ENCODE data around the gene PLA2G6.

The PLA2G6 gene

DNA sequence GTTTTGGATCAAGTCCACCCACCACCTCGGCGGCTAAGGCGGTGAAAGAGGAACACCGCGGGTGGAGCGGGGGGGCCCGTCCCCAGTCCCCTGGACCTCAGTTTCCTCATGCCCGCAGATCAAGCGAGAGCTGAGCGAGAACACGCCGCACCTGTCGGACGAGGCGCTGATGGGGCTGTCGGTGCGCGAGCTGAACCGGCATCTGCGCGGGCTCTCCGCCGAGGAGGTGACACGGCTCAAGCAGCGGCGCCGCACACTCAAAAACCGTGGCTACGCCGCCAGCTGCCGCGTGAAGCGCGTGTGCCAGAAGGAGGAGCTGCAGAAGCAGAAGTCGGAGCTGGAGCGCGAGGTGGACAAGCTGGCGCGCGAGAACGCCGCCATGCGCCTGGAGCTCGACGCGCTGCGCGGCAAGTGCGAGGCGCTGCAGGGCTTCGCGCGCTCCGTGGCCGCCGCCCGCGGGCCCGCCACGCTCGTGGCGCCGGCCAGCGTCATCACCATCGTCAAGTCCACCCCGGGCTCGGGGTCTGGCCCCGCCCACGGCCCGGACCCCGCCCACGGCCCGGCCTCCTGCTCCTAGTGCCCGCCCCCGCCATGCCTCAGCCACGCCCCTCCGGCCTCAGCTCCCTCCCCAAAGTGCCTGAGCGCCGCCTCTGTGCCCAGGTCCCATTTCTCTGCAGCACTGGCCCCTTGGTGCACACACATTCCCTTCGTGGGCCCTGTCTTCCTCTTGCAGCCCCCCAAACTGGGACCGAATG, 32.8 kb upstream of the PLA2G6 start:
- DNase-seq: no peak

DNA sequence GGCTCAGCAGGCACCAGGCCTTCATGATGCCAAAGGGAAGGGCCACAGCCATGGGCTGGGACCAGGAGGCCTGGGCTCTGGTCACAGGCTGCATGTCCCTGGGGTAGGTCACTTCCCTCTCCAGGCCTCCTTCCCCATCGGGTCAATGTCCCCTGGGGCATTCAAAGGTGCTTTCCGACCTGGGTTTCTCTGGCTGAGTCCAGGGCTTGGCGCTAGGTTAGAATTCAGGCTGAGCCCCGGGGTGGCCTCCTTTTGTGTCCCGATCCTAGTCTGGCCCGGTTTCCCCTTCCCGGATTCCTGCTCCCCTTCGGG, 32.3 kb upstream of the PLA2G6 start:
- no peak for DNase-seq

DNA sequence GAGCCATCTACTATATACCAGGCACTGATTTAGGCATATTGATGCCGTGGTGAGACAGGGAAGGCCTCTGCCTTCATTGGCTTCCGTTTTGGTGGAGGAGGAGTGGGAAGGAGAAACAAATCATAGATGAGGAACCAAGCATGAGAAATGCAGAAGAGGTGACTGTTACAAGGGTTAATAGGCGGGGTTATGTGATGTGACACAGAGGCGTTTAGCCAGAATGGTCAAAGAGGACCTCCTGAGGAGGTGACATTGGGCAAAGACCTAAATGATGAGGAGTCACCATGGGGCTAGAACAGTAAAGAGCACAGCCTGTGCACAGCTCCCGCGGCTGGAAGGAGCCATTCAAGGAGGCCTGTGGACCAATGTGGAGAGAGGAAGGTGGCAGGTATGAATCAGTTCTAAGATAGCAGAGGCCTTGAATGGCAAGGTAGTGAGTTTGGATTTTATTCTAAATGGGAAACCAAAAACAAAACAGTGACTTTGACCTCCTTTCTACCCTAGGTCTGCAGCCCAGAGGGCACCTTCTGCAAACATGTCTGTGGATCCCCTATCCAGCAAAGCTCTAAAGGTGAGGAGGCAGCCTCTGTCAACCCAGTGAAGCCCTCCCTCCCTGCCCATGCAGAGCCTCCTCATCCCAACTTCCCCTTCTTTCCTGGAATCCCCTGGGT, 31.8 kb upstream of the PLA2G6 start:
- no peak for DNase-seq

DNA sequence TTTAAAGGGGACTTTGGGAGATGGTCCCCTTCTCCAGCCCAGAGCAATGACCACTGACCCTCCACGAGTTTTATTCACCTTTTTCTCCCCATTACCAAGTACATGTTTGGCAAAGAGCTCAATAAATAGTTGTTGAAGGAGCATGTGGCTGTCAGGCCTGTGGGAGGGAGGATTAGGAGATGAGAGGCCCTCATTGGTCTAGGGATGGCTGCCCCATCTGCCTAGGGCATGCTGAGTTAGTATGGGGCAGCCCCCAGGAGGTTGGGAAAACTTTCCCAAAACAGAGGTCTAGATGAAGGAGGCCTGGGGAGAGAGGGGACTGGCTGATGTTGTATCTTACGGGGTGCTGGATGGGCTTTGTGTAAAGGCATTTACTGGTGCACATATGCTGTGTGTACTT, 30.8 kb upstream of the PLA2G6 start:
- DNase-seq: no peak

DNA sequence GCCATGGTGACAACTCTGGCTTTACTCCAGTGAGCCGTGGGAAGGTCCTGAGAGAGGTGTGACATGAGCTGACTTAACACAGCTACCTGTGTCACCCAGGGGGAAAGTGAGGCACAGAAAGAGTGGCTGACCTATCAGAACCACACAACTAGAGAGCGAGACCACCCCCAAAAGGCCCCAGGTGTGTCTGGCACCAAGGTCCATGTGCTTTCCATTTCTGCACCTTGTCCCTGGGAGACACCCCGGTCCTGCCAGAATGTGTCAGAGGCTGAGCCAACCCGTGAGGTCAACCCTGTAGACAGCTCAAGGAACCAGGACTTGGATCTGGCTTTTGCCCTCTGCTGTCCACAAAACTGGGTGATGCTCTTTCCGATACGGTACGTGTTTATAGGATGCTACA, 29.9 kb upstream of the PLA2G6 start:
- no peak for DNase-seq

DNA sequence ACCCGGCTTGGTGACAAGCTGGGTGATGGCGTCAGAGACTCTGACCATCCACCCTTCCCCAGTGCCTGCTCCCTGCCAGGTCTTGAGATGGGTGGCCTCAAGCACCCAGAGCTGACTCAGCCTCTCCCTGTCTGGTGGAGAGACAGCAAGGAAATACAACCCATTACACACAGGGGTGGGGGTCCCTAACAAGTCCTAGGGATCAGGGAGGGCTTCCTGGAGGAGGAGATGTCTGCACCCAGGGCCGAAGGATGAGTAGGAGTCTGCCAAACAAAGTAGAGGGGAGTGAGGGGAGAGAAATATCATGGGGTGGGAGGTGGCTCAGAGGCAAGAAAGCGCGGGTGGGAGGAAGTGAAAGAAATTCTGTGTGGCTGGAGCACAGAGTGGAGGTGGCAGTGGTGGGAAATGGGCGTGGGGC, 26.9 kb upstream of the PLA2G6 start:
- no peak for DNase-seq

DNA sequence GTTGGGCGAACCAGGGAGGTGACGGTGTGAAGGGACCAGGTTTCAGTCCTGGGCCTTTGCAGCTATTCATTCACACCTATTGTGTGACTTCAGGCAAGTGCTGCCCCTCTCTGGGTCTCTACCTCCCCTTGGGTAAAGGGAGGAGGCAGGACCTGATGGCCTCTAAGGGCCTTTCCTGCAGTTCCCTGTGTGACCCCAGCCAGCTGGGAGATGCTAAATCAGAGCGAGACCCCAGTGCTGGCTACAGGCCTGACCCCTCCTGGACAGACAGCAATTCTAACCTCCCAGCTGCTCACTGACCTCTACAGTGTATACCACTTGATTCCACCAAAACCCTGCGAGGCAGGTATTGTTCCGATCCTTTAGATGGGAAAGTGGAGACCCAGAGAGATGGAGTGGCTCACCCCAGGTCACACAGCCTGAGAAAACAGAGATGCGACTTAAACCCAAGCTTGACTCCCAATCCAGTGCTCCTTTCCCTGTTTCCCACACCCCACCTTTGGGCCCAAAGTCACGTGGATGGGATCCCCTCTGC, 26.3 kb upstream of the PLA2G6 start:
- DNase-seq: no peak

DNA sequence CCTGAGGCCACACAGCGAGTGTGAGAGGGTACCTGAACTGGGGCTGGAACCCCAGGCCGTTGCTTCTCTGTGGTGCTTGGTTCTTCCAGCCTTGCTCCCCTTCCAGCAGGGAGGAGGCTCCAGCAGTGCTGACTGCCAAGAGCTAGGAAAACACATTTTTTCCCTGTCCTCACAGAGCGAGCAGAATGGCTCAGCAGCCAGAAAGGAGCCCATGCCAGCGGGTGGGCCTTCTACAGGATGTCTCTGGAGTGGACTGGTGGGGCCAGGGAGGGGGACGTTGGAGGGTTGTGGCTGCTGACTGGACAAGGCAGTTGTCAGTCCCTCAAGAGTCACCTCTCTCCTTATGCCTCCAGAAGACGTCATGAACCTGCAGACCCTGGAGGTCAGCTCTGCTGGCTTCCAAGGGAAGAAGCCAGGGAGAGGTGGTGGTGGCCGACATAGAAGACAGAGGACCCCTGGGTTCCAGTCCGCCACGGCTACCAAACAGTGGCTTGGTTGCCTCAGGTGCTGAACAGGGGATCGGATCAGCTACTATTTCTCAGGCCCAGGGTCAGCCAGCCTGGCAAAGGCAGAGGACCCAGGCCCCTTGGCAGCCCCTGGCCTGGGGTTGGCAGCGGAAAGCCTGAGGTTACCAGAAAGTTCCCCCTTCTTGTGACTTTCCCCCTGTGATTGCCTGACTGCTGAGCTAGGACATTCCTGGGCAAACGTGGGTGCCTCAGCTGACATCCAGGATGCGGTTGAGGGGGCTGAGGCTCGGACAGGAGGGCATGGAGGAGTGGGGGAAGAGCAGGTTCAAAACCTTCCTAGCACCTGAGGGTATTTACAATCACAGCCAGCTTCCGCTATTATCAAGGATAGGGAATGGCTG, 23.9 kb upstream of the PLA2G6 start:
- DNase-seq: no peak

DNA sequence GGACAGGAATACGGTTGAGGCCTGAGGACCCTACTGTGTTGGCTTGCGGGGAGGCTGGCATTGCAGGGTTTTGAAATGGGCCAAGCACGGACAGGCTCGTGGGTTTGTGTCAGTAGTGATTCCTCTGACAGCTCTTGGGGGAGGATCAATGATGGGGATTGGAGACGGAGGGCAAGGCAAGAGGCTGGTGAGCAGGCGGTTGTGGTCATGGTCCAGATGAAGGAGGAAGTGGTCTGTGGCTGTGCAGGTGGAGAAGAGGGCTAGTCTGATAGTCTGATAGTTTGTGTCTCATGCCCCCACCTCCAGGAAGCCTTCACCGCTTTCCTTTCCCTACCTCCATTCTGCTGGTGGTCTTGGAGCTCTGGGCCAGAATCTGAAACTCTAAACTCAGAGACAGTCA, 23.2 kb upstream of the PLA2G6 start:
- no peak for DNase-seq

DNA sequence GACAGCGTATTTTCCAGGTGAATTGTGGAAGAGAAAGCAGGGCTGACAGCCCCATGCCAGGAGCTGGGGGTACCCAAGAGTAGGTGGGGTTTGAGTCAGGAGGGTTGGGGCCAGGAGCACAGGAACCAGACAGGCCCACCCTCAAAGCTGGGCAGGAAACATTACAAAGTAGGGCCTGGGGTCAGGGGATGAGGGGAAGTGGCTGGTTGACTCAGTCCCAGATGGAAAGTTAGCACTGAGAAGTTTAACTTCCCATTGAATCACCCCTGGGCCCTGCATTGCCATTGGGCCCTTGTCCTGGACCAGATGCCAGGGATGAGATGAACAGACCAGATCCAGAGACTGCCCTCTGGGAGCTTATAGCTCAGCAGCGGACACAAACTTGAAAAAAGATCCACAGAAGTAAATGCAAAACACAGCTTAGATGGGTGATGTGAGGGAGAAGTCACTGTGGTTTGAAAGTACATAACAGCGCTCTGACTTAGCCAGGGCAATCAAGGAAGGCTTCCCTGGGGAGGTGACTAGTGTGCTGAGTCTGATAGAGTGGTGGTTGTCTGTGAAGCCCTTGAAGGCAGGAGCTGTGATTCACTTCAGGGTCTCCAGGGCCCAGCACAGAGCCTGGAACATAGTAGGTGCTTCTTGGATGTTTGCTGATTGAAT, 22.4 kb upstream of the PLA2G6 start:
- peak in 1 of 2 donors; percentile 25 for DNase-seq

DNA sequence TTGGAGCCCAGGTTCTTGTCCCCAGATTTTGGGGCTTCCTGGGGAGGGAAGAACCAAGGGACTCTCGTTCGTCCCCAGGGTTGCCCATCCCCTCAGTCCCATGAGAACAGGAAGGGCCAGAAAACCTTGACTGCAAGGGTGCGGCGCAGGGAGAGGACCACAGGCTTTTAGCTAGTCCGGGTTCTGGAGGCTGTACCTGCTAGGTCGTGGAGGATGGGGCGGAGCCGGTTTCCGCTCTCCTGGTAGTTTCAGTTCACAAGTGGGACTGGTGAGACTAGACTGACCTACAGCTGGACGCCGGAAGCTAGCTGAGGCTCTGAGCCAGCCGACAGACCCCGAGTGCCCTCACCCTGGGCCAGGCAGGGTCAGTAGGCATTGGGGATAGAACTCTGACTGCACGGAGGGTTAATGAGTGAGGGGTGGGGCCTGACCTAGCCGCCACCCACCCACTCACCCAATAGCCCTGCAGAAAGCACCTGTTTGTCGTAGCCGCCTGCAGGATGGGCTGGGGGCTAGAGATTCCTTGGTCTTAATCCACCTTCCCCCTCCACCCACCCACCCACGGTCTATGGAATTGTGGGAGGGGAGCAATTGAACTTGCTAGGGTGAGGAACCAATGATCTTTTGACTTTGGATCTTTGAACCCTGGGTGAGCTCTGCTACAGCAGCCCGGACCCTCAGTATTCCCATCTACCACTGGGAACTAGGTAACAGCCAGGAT, 21.6 kb upstream of the PLA2G6 start:
- no peak for DNase-seq

DNA sequence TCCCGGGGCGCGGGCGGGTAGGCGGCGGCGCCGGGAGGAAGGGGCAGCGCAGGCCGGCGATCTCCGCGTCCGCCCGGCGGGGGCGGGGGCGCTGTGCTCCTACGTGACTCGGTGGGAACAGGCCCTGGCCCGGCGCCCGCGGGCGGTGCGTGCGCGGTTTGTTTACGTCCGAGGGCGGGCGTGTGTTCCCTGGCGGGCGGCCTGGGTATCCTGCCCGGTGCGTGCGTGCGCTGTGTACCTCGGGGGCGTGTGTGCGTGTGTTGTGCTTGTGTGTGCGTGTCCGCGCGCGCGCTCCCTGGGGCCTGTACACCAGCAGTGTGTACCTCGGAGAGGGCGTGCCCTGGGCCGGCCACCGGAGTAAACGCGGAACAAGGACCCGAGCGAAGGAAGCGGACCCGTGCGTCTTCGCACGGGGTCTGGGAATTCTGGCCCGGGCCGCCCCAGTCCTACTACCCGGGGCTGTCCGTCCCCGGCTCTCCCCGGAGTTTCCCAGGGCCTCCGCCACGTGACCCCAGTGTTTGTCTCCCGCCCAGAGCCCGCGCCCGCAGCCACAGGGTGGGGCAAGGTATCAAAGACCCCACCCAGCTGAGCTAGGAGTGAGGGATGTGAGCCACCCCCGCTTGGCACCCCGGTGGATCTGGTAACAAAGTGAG, 20.9 kb upstream of the PLA2G6 start:
- DNase-seq: peak in 1 of 2 donors; percentile 70

DNA sequence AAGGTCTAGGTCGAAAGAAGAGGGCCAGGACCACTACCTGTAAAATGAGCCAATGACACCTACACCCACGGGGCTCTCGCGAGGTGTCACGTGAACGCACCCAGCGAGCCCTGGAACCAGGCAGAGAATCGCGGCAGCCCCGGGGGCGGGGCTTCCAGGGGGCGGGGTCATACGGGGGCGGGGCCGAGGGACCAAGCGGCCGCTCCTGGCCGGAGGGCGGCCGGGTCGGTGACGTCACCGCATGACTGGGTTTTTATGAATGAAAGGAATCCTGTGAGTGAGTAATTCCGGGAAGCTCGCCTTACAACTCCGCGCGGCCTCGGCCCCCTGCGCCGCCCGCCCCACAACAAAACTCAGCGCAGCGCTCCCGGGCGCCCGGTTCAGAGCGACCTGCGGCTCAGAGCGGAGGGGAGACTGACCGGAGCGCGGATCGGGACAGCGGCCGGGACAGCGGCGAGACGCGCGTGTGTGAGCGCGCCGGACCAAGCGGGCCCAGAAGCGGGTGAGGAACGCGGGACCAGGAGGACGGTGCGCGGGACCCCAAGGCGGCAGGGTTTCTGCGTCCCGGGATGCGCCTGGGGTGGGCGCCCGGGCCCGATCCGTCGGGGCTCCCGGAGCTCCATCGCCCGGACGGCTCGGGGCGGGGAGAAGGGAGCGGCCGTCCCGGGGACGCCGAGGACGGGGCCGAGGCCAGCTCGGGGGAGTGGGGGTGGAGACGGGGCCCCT, 20.2 kb upstream of the PLA2G6 start, which contains the start of gene MAFF:
Gene MAFF, plus strand, starts transcription at position 284 of the 726 bp plus-strand sequence. CDS start 11,860 bp downstream, outside the sequence.
- peak; percentile 83 to 89 for DNase-seq

DNA sequence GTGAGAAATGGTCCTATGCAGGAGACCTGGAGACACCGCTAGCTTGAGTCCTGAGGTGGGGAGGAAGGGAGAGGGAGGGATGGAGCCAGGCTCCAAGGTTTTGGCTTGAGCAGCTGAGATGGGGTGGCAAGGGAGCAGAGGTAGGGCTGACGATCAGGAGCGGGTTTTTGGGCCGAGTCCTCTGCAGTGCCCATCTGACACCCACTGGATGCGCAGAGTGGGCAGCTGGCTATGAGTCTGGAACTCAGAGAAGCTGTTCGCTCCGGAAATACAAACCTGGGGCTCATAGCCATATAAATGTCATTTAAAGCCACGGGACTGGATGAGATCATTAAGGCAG, 19.7 kb upstream of the PLA2G6 start:
- DNase-seq: no peak

DNA sequence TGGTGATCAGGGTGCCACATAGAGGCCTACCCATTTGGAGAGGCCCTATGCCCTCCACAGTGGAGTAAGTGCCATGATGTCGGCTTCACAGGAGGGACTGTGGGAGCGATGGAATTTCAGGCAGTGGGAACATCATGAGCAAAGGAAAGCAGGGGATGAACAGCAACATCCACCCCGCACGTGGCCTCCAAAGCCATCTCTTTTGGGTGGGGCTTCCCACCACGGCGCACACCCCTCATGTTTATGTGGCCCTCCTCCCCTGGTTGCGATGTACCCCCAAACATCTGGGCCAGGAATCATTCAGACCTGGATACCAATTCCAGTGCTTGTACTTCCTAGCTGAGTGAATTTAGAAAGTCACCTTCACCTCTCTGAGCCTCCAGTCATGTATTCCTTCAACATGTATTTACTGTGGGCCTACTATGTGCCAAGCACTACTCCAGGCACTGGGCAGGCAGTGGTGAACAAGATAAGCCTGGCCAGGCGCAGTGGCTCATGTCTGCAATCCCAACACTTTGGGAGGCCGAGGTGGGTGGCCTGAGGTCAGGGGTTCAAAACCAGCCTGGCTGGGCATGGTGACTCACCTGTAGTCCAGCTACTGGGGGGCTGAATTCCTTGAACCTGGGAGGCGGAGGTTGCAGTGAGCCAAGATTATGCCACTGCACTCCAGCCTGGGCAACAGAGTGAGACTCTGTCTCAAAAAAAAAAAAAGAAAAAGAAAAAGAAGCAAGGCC, 18.4 kb upstream of the PLA2G6 start:
- no peak for DNase-seq

DNA sequence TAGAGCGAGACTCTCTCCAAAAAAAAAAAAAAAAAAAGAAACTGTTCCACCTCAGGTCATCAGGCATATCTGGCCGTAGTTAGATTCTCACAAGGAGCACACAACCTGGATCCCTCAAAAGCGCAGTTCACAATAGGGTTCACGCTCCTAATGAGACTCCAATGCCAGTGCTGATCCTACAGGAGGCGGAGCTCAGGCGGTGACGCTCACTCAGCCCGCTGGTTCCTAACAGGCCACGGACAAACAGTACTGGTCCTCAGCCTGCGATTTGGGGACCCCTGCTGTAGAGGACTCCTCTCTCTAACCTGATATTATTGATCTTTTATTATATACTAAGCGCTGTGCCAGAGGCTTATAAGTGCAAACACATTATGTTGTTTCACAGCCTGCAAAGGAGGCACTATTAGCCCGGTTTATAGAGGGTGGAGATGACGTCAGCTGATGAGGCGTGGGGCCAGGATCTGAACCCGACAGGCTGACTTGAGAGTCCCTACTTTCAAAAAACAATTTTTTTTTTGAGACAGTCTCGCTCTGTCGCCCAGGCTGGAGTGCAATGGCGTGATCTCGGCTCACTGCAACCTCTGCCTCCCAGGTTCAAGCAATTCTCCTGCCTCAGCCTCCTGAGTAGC, 15.3 kb upstream of the PLA2G6 start:
- no peak for DNase-seq

DNA sequence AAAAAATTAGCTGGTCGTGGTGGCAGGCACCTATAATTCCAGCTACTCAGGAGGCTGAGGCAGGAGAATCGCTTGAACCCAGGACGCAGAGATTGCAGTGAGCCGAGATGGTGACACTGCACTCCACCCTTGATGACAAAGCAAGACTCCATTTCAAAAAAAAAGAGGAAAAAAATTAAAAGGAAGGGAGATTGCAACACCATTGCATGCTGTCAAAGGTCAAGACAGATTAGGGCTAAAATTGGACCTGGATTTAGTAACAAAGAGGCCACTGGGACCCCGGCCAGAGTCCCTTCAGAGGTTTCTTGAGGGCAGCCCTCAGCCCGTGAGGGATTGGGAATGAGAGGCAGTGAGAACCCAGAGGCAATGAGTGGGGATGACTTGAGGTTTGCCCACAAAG, 11.9 kb upstream of the PLA2G6 start:
- no peak for DNase-seq

DNA sequence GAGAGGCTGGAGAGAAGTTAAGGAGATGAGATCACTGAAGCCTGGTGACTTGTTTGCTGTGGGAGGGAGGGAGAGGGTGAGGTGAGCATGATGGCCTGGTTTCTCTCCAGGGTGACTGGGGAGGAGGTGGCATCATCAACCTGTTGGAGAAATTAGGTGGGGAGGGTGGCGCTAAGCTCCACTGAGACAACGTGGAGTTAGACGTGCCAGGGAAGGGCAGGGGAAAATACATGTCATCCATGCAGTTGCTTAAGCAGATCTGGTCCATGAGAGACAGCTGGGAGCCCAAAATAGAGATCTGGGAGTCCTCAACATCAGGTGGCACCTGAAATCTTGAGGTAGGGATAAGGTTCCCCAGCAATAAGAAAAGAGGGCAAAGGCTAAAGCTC, 10.8 kb upstream of the PLA2G6 start:
- no peak for DNase-seq

DNA sequence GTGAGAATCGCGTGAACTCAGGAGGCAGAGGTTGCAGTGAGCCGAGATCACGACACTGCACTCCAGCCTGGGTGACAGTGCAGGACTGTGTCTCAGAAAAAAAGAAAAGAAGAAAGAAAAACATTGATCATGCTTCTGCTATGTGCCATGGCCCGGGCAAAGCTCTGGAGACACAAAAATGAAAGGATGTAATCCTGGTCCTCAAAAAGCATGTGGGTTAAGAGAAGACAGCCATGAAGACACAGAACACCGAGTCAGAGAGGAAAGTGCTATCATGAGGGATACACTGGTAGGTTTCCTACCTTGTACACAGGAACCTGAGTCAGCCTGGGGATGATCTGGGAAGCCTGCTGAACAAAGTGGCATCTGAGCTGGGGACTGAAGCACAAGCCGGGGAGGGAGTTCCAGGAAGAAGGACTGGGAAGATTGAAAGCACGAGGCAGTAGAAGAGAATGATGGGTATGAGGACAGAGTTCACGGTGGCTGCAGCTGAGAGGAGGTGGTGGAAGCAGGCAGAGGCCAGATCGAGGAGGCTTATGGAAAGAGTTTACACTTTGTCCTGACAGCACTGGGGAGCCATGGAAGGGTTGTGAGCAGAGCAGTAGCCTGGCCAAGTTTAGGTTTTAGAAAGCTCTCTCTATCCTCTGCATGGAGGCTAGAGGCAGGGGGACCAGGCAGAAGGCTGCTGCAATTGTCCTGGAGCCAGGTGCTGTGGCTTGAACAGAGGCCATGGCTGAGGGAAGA, 10.3 kb upstream of the PLA2G6 start:
- no peak for DNase-seq
